MCF 10A (cell line): ENCODE results near the gene NR3C2. TPM values are rescaled to one million over a fixed set of nuclear protein-coding genes. Genes with fewer than 3 reads are reported as not detected.

Source experiments
- BruUV-seq: library from RNA; stranded (reverse); fragments of 400-500 nt; replicated peaks from 2 replicates; lab custom pipeline; 2021; lab: Mats Ljungman, UMichigan
- CTCF ChIA-PET: fragments of 300-600 bp; sonication (Branson Sonifier 250); formaldehyde crosslinking; extraction: SDS; loops from one replicate; lab custom pipeline; 2021; ENCODE audit warnings: antibody characterized with exemption, inconsistent platforms; lab: Yijun Ruan, JAX
- POLR2A ChIA-PET: fragments of 300-600, 350-650 bp; sonication (Branson Sonifier 250); formaldehyde crosslinking; extraction: SDS; loops from one replicate; lab custom pipeline; 2020; ENCODE audit warnings: antibody characterized with exemption, inconsistent platforms; lab: Yijun Ruan, JAX
- DNase-seq: peaks from one replicate; pipeline ENCODE4 v3.0.0-alpha.2; 2018; ENCODE audit not compliant: unreplicated experiment
- H3K27ac Mint-ChIP-seq: one replicate; pipeline ENCODE4 v1.8.0; 2022; ENCODE audit warnings: mild to moderate bottlenecking, low read depth, mixed read lengths; ENCODE audit not compliant: unreplicated experiment
- H3K27me3 Mint-ChIP-seq: one replicate; pipeline ENCODE4 v1.8.0; 2022; ENCODE audit warnings: mixed read lengths; ENCODE audit not compliant: insufficient read depth, unreplicated experiment
- H3K36me3 Mint-ChIP-seq: one replicate; pipeline ENCODE4 v1.8.0; 2022; ENCODE audit warnings: mild to moderate bottlenecking, moderate library complexity, mixed read lengths; ENCODE audit not compliant: insufficient read depth, unreplicated experiment
- H3K4me1 Mint-ChIP-seq: one replicate; pipeline ENCODE4 v1.8.0; 2022; ENCODE audit warnings: mixed read lengths; ENCODE audit not compliant: insufficient read depth, unreplicated experiment
- H3K4me3 Mint-ChIP-seq: one replicate; pipeline ENCODE4 v1.8.0; 2022; ENCODE audit warnings: mild to moderate bottlenecking, moderate library complexity, mixed read lengths; ENCODE audit not compliant: unreplicated experiment
- H3K9me3 Mint-ChIP-seq: one replicate; pipeline ENCODE4 v1.8.0; 2022; ENCODE audit warnings: mixed read lengths; ENCODE audit not compliant: unreplicated experiment
- intact Hi-C: fragments of 100-400 bp; cut with micrococcal nuclease; formaldehyde crosslinking; loops from 2 replicates; pipeline ENCODE4 v1.14.1; 2022
- total RNA-seq: library from RNA; stranded (reverse); gene quantifications from 2 replicates; pipeline ENCODE4 v1.2.3, GENCODE V29; 2022
- TF ChIP-seq, protein P1 (sequence below): fragments of 200-600 bp; IDR thresholded peaks from one replicate; pipeline ENCODE4 v1.8.0; 2022; ENCODE audit warnings: antibody characterized with exemption, mild to moderate bottlenecking; ENCODE audit not compliant: unreplicated experiment

Gene NR3C2
- total RNA-seq, 1 experiment from 2014 or later = 0.21 TPM

DNA sequence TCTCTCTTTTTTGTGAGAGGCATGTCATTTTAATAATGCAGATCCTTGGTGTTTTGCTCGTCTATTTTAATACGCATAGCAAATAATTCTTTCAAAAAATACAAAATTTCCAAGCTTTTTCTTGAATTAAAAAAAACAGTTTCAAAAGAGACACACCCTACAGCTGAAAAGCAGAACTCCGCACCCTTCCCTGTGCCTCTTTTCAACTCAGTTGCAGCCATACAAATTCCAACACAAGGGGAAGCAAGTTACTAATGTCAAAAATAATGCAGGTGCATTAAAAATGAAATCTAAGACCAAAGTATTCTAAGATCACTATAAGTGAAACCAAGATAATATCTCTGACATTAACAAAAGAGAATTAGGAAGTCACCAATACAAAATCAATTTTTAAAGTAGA, 66.6 kb downstream of the NR3C2 start:
- Mint-ChIP-seq H3K36me3 (no peaks in the 10 kb centered on the region), H3K9me3 (no peaks in the 10 kb centered on the region), H3K4me1 (peaks cover 6% of the 10 kb centered on the region), H3K4me3 (peak overlapping the region; percentile 57), H3K27me3 (no peaks in the 10 kb centered on the region), H3K27ac (peak overlapping the region; percentile 57)
- no peak for DNase-seq
- TF ChIP-seq, protein P1, sequence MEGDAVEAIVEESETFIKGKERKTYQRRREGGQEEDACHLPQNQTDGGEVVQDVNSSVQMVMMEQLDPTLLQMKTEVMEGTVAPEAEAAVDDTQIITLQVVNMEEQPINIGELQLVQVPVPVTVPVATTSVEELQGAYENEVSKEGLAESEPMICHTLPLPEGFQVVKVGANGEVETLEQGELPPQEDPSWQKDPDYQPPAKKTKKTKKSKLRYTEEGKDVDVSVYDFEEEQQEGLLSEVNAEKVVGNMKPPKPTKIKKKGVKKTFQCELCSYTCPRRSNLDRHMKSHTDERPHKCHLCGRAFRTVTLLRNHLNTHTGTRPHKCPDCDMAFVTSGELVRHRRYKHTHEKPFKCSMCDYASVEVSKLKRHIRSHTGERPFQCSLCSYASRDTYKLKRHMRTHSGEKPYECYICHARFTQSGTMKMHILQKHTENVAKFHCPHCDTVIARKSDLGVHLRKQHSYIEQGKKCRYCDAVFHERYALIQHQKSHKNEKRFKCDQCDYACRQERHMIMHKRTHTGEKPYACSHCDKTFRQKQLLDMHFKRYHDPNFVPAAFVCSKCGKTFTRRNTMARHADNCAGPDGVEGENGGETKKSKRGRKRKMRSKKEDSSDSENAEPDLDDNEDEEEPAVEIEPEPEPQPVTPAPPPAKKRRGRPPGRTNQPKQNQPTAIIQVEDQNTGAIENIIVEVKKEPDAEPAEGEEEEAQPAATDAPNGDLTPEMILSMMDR = no peak
- intact Hi-C loops = no loop called here
- ChIA-PET CTCF (interaction anchor here (0.7 to 1.0 kb wide), 3 partner anchors 13 to 17 kb away, joined by 3 to 4 read pairs (median 3); no protein-coding TSS in a partner anchor), POLR2A (interaction anchor here (1.5 kb wide), 1 partner anchor 66 kb away, joined by 9 read pairs; the partner anchor contains the start of gene NR3C2)
- BruUV-seq = no TSS peak

- intact Hi-C loops = no loop called here
- no peaks in the 10 kb centered on the region for H3K27me3 Mint-ChIP-seq
- peak; percentile 43 for DNase-seq
- H3K4me3 Mint-ChIP-seq = no peak overlapping the region
- ChIA-PET POLR2A (no interaction called here), CTCF (no interaction called here)
- peaks cover 6% of the 10 kb centered on the region for H3K4me1 Mint-ChIP-seq
- no TSS peak for BruUV-seq
- H3K36me3 Mint-ChIP-seq = no peaks in the 10 kb centered on the region
- TF ChIP-seq, protein P1 = no peak
- no peak overlapping the region for H3K27ac Mint-ChIP-seq
- H3K9me3 Mint-ChIP-seq = no peaks in the 10 kb centered on the region
Observed at GRCh38 chr4:148373093-148373492, 69.1 kb downstream of the NR3C2 start.

- Mint-ChIP-seq H3K9me3 (no peaks in the 10 kb centered on the region), H3K27me3 (no peaks in the 10 kb centered on the region), H3K27ac (no peak overlapping the region), H3K4me3 (no peak overlapping the region), H3K4me1 (no peaks in the 10 kb centered on the region), H3K36me3 (no peaks in the 10 kb centered on the region)
- no peak for DNase-seq
- no TSS peak for BruUV-seq
- TF ChIP-seq, protein P1 = no peak
- CTCF ChIA-PET = interaction anchor here (0.6 kb wide), 1 partner anchor 859 kb away, joined by 3 read pairs; no protein-coding TSS in a partner anchor
- POLR2A ChIA-PET = no interaction called here
- intact Hi-C loops = no loop called here
Observed at GRCh38 chr4:148369919-148370318, 72.3 kb downstream of the NR3C2 start.

DNA sequence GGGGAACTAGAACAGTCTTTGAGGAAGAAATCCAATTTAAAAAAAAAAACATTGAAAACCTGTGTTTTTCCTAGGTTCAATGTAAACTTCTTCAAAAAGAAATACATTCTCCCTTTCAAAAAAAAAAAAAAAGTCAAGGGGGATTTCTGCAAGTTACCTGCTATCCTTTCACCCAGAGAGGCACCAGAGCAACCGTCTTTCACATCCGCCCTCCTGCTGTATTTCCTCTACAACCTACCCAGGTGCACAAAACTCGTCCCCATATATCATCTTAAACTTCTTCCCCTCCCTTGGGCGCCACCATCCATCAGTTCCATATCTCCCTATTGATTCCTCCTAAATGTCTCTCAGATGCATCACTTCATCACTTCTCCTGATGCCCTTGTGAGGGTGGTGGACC, 74.5 kb downstream of the NR3C2 start:
- TF ChIP-seq, protein P1 = no peak
- no peak for DNase-seq
- ChIA-PET POLR2A (no interaction called here), CTCF (interaction anchor here (0.7 kb wide), 1 partner anchor 1062 kb away, joined by 3 read pairs; no protein-coding TSS in a partner anchor)
- intact Hi-C loops = no loop called here
- BruUV-seq = no TSS peak
- no peak overlapping the region for H3K4me3 Mint-ChIP-seq
- H3K4me1 Mint-ChIP-seq = no peaks in the 10 kb centered on the region
- H3K27ac Mint-ChIP-seq = no peak overlapping the region
- H3K9me3 Mint-ChIP-seq = no peaks in the 10 kb centered on the region
- H3K36me3 Mint-ChIP-seq = no peaks in the 10 kb centered on the region
- H3K27me3 Mint-ChIP-seq = no peaks in the 10 kb centered on the region
